WTC11 (cell line): ENCODE data around the gene CHCHD1.

Source experiments
- CREB1 ChIP-seq: sonication (generic); formaldehyde crosslinking; IDR thresholded peaks from 2 replicates; pipeline ENCODE4 v1.8.0; 2023; ENCODE audit warnings: mild to moderate bottlenecking, missing genetic modification reagents
- CTCF ChIP-seq: fragments of 200-600 bp; IDR thresholded peaks from 2 replicates; pipeline ENCODE4 v1.8.0; 2022; ENCODE audit warnings: antibody characterized with exemption
- ESRRA ChIP-seq: sonication (generic); formaldehyde crosslinking; IDR thresholded peaks from 2 replicates; pipeline ENCODE4 v1.8.1; 2022; ENCODE audit warnings: mild to moderate bottlenecking, missing genetic modification reagents, borderline replicate concordance
- KAT7 ChIP-seq: sonication (generic); formaldehyde crosslinking; IDR thresholded peaks from 2 replicates; pipeline ENCODE4 v1.8.1; 2023; ENCODE audit warnings: missing genetic modification reagents, mild to moderate bottlenecking, borderline replicate concordance
- MAX ChIP-seq: sonication (generic); formaldehyde crosslinking; IDR thresholded peaks from 2 replicates; pipeline ENCODE4 v1.8.0; 2022; ENCODE audit warnings: mild to moderate bottlenecking, missing genetic modification reagents
- PREB ChIP-seq: sonication (generic); formaldehyde crosslinking; IDR thresholded peaks from 2 replicates; pipeline ENCODE4 v1.8.1; 2022; ENCODE audit warnings: mild to moderate bottlenecking, missing genetic modification reagents, moderate library complexity, borderline replicate concordance
- ZNF232 ChIP-seq: sonication (generic); formaldehyde crosslinking; IDR thresholded peaks from 2 replicates; pipeline ENCODE4 v1.8.0; 2022; ENCODE audit warnings: mild to moderate bottlenecking, missing genetic modification reagents
- ZNF317 ChIP-seq: sonication (generic); formaldehyde crosslinking; IDR thresholded peaks from 2 replicates; pipeline ENCODE4 v1.8.1; 2023; ENCODE audit warnings: low read depth, mild to moderate bottlenecking, moderate library complexity, missing genetic modification reagents, borderline replicate concordance
- ZNF671 ChIP-seq: fragments of 250-450 bp; sonication (Bioruptor Pico); IDR thresholded peaks from 2 replicates; pipeline ENCODE4 v1.8.0; 2021; ENCODE audit warnings: mild to moderate bottlenecking
- TF ChIP-seq, protein P1 (sequence below): sonication (generic); formaldehyde crosslinking; IDR thresholded peaks from 2 replicates; pipeline ENCODE4 v1.8.1; 2022; ENCODE audit warnings: low read depth, missing genetic modification reagents, borderline replicate concordance

DNA sequence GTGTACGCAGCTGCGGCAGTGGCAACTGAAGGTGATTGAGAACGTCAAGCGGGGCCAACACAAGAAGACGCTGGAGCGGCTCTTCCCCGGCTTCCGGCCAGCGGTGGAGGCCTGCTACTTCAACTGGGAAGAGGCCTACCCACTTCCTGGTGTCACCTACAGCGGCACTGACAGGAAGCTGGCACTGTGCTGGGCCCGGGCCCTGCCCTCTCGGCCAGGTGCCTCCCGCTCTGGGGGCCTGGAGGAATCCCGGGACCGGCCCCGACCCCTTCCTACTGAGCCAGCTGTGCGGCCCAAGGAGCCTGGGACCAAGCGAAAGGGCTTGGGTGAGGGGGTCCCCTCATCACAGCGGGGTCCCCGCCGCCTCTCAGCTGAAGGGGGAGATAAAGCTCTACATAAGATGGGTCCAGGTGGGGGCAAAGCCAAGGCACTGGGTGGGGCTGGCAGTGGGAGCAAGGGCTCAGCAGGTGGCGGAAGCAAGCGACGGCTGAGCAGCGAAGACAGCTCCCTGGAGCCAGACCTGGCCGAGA is 10.1 kb downstream of the CHCHD1 start:
- TF ChIP-seq CTCF (no peak), ZNF317 (CRISPR knock-in tag) (no peak), CREB1 (CRISPR knock-in tag) (no peak), PREB (no peak), ESRRA (CRISPR knock-in tag) (no peak), ZNF671 (CRISPR knock-in tag) (no peak), ZNF232 (CRISPR knock-in tag) (no peak), MAX (CRISPR knock-in tag) (no peak), KAT7 (CRISPR knock-in tag) (no peak)
- TF ChIP-seq, protein P1, sequence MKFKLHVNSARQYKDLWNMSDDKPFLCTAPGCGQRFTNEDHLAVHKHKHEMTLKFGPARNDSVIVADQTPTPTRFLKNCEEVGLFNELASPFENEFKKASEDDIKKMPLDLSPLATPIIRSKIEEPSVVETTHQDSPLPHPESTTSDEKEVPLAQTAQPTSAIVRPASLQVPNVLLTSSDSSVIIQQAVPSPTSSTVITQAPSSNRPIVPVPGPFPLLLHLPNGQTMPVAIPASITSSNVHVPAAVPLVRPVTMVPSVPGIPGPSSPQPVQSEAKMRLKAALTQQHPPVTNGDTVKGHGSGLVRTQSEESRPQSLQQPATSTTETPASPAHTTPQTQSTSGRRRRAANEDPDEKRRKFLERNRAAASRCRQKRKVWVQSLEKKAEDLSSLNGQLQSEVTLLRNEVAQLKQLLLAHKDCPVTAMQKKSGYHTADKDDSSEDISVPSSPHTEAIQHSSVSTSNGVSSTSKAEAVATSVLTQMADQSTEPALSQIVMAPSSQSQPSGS: no peak
